Nucleus accumbens (tissue), 56 donors: ENCODE results near the gene LRPPRC.
"Not testable (repeated sequence)": the region's sequence is repeated elsewhere in the genome, so short reads cannot be mapped to it uniquely, and the experiment has no call there.

ENCODE experiments used
- DNase-seq, 56 donors: peaks; one replicate each; lab custom pipeline; 2025; lab: John Stamatoyannopoulos, UW

LRPPRC gene

GRCh38 chr2:43995733-43996533 is at the start of gene LRPPRC:
LRPPRC (minus strand) TSS chr2:43995989; CDS start chr2:43995947, 42 bp downstream.
- DNase-seq = peak; percentile 64 to 96 (median 88)

GRCh38 chr2:44045061-44045460 is 49.3 kb upstream of the LRPPRC start:
- DNase-seq = no peak

DNA sequence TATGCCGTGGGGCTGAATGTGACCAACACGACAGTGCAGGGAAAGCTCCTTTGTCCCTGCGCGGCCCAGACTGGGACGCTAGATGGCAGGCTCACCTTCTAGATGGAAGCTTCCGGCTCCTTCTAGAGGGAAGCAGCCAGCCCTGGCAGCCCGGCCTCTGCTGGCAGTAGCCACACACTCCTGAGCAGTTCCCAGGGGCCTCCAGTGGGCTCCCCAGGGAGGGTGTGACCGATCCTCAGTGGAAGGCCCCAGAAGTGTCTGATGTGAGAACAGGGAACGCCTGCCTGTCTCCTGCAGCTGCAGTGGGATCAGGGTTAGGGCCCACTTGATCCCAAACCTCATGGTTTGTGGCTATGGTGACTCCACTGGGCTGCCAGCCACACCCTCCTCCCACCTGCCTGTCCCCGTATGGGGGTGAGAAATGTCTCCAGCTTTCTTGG is 48.5 kb upstream of the LRPPRC start:
- peak; percentile 17 to 94 (median 81) for DNase-seq

DNA sequence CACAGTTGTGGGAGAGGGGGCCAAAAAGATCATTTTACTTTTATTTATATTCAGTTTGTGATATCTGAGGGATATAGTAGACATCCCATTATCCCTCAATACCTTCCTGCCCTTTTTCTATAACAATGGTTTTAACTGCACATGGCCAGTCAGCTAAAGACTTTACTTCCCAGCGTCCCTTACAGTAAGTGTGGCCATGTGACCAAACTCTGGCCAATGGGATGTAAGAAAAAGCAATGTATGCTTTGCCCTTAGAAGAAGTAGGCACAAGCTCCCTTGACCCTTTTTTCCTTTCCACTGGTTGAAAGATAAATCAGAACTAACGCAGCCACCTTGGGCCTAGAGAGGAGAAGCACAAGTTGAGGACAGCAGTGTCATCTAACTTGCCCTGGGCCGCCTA is 44.6 kb upstream of the LRPPRC start:
- DNase-seq = no peak

- no peak for DNase-seq
Measured at GRCh38 chr2:44038277-44038676, 42.5 kb upstream of the LRPPRC start.

GRCh38 chr2:44037221-44037620 is 41.4 kb upstream of the LRPPRC start:
- DNase-seq = no peak

GRCh38 chr2:44033947-44034346 is 38.2 kb upstream of the LRPPRC start:
- DNase-seq = no peak

GRCh38 chr2:44027076-44027475 is 31.3 kb upstream of the LRPPRC start:
- DNase-seq = not testable (repeated sequence)

DNA sequence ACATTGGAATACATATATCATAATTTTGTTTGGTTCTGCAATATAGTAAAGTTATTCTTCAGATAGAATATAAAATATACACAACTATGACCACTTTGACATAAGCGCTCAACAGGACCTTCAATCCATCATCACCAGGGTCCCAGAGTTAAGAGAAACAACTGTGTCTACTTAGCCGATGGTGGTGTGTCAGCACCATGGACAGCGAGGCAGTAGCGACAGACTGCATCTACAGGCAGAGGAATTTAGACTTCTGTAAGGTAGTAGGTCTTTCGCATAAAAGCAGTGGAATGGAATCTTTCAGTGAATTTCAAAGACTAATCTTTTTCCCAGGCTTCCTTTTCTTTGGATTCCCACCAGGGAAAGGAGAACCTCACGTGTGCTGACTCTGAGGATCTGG is 20.5 kb upstream of the LRPPRC start:
- DNase-seq = peak in 3 of 56 donors; percentile 3 to 34 (median 32)

DNA sequence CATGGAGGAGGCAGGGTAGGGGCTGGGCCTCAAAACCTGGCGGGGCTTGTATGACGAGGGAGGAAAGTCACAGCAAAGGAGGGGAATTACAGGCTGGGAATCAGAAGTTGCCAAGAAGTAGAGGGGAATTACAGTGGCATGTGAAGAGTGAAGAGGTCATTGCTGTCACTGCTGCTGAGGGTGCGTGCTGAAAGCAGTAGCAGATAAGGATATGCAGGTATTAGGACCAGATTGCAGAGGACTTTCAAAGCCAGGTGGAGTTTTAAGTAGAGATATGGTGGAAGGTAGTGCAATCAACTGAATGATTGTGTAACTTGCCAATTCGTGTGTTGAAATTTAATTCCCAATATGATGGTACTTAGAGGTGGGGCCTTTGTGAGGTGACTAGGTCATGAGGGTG is 19.4 kb upstream of the LRPPRC start:
- DNase-seq = no peak

GRCh38 chr2:44013205-44013604 is 17.4 kb upstream of the LRPPRC start:
- not testable (repeated sequence) for DNase-seq

DNA sequence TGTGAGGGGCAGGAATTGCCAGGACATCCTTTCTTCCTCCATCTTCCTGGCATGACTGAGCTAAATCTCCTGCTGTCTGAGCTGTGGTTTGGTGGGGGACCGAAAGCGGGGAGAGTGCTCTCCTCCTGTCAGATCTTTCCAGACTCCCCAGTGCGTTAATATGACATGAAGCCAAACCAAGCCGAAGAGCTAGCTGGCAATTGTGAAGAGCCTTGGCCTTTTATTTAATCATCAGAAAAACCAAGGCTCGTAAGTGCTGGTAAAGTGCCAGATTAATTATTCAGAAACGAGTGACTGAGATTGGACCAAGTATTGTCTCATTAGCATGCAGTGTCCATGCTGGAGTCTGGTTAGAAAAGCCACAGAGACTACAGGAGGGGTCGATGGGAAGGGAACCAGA is 14.5 kb upstream of the LRPPRC start:
- DNase-seq = peak in 19 of 56 donors; percentile 1 to 54 (median 13)

DNA sequence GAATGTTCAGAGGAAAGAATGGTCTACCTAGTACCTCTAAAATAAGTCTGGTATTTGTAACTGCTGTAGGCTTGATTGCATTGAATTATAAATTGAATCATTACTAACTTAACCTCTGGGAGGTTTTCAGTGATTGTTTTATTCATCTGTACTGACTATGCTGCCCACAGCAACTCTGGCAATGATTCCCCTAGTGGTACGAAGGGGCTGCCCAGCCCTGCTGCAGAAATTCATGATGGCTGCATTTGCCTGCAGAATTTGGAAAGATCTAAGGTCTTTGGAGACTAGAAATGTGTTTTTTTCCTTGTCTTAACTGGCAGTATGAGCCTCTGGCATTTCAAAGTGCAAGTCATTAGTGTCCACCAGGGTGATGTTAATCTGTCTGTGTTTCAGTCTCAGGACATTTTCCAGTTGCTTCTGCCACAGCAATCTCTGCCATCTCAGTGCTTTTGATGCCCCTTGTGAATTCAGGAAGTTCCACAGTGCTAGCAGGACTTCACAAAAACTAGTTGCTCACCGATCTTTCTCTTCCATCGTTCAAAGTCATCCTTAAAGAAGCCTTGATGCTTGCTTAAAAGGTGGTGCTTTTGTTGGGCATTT is 13.4 kb upstream of the LRPPRC start:
- no peak for DNase-seq

GRCh38 chr2:44005846-44006245 is 10.1 kb upstream of the LRPPRC start:
- DNase-seq = no peak

- no peak for DNase-seq
Measured at GRCh38 chr2:44004735-44005602, 9.2 kb upstream of the LRPPRC start.

DNA sequence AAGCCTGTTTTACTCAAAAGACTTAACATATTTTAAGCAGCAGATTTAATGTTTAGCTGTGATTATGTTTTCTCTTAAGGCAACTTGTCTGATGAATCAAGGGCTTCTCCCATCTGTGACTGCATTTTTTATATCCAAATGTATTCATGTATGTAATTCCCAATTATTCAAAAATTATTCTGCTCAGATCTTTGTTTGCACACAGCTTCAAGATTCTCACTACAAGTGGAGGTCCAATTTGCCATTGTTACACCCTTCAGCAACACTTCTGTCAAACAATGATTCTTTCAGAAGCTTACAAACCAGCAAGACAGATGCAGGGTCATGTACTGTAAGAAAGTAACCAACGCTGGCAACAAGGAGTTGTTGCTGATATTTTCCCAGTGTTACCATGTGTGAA is 5.9 kb upstream of the LRPPRC start:
- DNase-seq = no peak

DNA sequence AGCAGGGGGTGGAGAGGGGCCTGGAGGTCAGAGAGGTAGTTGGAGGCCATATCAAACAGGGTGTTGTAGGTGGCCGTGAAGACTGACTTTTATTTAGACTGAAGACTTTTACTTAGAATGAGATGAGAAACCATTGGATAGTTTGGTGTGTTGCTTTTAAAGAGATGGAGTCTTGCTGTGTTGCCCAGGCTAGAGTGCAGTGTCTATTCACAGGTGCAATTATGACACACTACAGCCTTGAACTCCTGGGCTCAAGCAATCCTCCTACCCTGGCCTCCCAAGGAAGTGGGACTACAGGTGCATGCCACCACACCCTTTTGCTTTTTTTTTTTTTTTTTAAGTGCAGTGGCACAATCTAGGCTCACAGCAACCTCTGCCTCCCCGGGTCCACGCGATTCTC is 2.5 kb upstream of the LRPPRC start:
- no peak for DNase-seq

DNA sequence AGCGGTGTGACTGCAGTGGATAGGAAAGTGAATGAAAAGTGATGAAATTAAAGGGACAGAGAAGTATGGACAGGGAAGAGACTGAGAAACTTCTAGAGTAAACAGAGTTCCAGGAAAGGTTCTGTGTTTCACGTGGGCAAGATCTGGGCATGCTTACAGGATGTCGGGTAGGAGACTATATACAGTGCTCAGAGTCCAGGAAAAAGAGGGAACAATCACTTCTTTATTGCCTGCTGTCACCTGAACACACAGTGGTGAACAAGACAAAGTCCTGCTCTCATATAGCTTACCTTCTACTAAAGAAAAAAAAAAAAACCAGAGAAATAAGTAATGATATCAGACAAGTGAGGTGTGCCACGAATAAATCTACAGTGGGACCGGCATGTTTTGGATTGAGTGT is 2.4 kb downstream of the LRPPRC start:
- DNase-seq = no peak

- no peak for DNase-seq
Measured at GRCh38 chr2:43989545-43989944, 6.2 kb downstream of the LRPPRC start.

DNA sequence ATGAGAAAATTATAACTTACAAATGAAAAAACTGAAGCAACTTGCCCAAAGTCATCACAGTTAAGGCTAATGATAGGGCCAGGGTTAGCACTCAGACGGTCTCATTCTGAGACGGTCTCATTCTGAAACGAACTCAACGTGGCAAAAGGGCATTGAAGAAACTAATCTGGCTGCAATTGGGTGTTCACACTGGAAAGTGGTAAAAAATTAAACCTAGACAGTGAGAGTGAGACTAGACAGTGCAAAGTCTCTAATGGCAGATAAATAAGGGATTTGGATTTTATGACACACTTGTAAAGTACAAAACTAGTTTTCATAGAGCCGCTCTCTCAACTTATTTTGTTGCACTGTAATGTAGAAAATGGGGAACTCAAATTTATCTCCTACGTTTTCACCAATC is 9.2 kb downstream of the LRPPRC start:
- no peak for DNase-seq

- no peak for DNase-seq
Measured at GRCh38 chr2:43985359-43985758, 10.4 kb downstream of the LRPPRC start.
